ENCODE measurements around the gene KLHL41.

The KLHL41 gene

DNA sequence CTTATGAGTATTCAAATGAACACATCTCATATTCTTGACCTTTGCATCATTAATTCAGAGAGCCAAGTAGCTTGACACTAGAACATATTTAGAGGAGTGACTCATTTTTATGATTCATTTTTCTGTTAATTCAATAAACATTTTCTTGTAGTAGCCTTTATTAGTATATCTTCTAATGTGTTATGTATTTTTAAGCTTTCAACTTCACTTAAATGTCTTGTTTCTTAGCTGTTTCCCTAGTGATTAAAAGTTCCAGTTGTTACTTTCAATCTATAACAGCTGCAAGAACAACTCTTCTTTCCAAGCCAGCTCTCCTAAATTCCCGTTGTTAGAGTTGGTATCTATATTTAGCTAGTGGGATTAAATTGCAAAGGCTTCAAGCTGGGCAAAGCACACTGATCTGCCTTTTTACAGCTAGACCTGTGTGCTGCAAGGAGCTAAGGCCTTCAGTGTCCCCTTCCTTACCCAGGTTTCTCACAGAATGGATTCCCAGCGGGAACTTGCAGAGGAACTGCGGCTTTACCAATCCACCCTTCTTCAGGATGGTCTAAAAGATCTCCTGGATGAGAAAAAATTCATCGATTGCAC is at the start of gene KLHL41:
Gene KLHL41 (plus strand): TSS at position 405 of the 588 bp plus-strand sequence. CDS start 77 bp downstream, at position 482.
- in situ Hi-C loops (cut with MboI; ENCODE audit: low sequenced_read_pairs), result no loop called here

DNA sequence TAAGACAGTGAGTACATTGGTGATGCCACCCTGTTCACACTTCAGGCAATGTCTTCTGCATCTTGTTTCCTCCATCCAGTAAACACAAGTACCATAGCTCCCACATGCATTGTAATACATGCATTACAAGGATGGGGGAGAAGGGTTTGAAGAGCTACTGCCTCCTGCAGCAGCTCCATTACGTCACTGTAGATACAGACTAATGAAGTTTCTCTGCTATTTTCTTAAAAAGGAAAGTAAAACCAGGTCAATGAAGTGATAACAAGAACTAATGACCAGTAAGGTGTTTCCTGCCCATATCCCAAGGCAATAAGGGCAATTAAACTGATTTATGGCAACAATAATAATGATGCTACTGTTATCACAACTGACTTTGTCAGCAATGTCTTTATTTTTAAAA is 48.4 kb upstream of the KLHL41 start:
- in situ Hi-C loops (cut with MboI; ENCODE audit: low sequenced_read_pairs), result no loop called here

GRCh38 chr2:169462896-169463695 is 46.4 kb upstream of the KLHL41 start:
- in situ Hi-C loops (cut with MboI; ENCODE audit: low sequenced_read_pairs), result no loop called here

- in situ Hi-C loops (cut with MboI; ENCODE audit: low sequenced_read_pairs), result no loop called here
Measured at GRCh38 chr2:169464466-169464865, 45.0 kb upstream of the KLHL41 start.

- in situ Hi-C loops (cut with MboI; ENCODE audit: low sequenced_read_pairs), result no loop called here
Measured at GRCh38 chr2:169464882-169465281, 44.6 kb upstream of the KLHL41 start.

GRCh38 chr2:169468841-169469240 is 40.7 kb upstream of the KLHL41 start:
- in situ Hi-C loops (cut with MboI; ENCODE audit: low sequenced_read_pairs), result no loop called here

DNA sequence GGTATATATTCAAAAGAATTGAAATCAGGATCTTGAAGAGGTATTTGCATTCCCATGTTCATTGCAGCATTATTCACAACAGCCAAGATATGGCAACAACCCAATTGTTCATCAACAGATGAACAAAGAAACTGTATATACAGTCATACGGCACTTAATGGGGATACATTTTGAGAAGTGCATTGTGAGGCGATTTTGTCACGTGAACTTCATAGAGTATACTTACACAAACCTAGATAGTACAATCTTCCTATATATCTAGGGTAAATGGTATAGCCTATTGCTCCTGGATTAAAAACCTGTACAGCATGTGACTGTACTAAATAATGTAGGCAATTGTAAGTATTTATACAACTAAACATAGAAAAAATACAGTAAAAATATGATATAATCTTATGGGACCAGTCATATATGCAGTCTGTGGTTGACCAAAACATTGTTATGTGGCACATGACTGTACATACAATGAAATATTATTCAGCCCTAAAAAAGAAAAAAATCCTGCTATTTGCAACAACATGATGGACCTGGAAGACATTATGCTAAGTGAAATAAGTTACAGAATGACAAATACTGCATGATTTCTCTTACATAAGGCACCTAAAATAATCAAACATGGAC is 39.4 kb upstream of the KLHL41 start:
- in situ Hi-C loops (cut with MboI; ENCODE audit: low sequenced_read_pairs), result no loop called here

- in situ Hi-C loops (cut with MboI; ENCODE audit: low sequenced_read_pairs), result no loop called here
Measured at GRCh38 chr2:169472249-169472648, 37.3 kb upstream of the KLHL41 start.

DNA sequence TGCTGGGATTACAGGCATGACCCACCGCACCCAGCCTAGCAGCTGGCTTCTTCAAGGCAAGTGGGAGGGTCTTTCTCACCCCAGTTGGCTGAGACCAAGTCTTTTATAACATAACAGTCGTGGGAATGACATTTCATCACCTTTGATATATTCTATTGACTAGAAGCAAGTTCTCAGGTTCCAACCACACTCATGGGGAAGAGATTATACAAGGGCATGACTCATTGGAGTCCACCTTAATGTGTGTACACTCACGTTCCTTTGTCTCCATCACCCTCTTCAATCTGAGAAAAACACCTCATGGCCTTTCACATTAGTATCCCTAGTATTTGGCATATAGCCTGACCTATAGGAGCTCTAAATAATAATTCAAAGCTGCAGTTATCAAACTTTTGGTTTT is 33.0 kb upstream of the KLHL41 start:
- in situ Hi-C loops (cut with MboI; ENCODE audit: low sequenced_read_pairs), result no loop called here

DNA sequence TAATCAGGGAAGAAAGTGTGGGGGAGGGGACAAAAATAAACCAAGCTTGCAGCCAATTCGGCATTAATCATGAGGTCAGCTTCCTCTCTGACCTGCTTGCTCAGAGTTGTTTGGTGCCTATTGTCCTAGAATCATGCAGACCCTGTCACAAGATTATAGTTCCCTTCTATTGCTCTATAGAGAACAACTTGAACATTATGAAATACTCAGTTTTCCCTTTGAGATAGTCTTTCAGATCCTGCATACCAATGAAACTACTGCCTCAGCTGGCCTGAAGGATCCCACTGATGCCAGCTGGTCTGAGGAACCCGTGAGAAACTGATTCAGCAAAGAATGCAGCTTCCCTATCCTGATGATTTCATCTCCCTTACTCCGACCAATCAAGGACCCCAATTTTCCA is 31.2 kb upstream of the KLHL41 start:
- in situ Hi-C loops (cut with MboI; ENCODE audit: low sequenced_read_pairs), result no loop called here

DNA sequence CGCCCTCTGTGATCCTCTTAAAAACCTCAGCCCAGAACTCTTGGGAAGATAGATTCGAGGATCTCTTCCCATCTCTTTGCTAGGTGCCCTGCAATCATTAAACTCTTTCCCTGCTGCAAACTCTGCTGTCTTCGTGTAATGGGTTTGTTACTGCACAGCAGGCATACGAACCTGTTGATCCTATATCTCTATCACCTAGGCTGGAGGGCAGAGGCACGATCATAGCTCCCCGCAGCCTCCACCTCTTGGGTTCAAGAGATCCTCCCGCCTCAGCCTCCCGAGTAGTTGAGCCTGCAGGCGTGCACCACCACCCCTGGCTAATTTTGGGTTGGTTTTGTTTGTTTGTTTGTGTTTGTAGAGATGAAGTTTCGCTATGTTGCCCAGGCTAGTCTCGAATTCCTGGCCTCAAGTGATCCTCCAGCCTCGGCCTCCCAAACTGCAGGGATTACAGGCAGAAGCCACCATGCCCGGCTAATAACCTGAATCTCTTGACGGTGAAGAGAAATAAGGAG is 30.7 kb upstream of the KLHL41 start:
- in situ Hi-C loops (cut with MboI; ENCODE audit: low sequenced_read_pairs), result no loop called here

- in situ Hi-C loops (cut with MboI; ENCODE audit: low sequenced_read_pairs), result no loop called here
Measured at GRCh38 chr2:169479257-169480078, 30.0 kb upstream of the KLHL41 start, which contains the start of gene BBS5. TSS of gene BBS5 (plus strand) at chr2:169479494. CDS start at chr2:169479554, 60 bp downstream.

DNA sequence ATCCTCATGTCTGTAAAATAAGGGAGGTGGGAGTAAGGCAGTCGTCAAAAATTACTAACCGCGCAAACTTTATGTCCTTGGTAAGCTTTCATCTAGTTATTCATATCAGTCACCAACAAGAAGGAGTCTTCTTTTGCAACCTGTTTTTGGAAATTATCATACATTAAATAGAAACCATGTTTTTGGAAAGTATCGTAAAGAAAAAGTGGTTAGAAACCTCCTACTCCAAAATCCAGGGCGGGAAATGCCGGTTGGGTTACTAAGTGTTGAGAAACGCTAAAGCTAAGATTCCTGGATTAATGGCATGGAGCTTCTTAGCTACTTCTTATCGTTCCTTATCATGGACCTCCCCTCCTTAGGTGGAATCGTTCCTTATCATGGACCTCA is 29.4 kb upstream of the KLHL41 start:
- in situ Hi-C loops (cut with MboI; ENCODE audit: low sequenced_read_pairs), result no loop called here

DNA sequence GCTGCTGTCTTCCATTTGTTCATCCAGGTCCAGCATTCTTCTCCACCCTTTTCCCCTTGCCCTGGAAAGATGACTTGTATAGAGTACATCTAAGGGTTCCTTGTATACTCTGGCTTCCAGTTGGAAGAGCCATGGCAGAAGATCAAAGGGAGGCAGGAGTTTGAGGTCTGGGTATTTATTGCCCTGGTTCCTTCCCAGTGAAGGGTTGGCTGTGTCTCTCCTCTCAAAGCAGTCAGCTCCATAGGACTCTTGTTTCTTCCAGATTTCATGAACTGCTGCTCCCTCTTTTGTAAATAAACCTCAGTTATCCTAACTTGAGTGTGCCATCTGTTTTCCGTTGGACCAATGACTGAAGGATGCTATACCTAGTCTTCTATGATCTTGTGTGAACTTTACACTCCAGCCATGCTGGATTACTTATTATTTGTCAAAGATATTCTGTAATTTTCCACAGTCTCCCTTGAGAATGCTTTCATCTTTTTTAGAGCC is 23.8 kb upstream of the KLHL41 start:
- in situ Hi-C loops (cut with MboI; ENCODE audit: low sequenced_read_pairs), result no loop called here

DNA sequence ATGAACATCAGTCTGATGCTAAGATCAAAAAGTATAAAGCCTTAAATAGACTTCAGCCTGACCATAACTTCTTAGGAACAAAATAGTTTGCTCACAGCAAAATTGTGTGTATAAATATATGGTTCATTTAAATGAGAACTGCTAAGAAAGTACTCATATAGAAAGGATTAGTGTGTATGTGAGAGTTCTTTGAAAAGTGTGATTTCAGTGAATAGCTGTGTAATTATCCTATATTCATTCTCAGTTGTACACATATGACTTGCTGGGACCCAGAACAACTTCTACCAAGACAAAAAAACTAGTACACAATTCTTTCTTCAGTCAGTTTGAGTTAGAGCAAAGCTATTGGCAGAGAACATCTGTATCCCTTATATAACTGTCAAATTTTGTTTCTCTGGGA is 23.0 kb upstream of the KLHL41 start:
- in situ Hi-C loops (cut with MboI; ENCODE audit: low sequenced_read_pairs), result no loop called here

DNA sequence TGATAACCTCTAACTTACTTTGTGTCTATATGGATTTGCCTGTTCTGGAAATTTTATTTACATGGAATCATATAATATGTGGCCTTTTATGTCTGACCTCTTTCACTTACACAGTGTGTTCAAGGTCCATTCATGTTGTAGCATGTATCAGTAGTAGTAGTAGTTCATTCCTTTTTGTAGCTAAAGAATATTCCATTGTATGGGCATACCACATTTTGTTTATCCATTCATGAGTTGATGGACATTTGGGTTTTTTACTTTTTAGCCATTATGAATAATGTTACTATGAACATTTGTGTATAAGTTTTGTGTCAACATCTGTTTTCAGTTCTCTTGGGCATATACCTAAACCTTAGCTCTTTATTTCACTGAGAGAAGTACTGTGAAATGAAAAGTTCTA is 18.7 kb upstream of the KLHL41 start:
- in situ Hi-C loops (cut with MboI; ENCODE audit: low sequenced_read_pairs), result no loop called here

DNA sequence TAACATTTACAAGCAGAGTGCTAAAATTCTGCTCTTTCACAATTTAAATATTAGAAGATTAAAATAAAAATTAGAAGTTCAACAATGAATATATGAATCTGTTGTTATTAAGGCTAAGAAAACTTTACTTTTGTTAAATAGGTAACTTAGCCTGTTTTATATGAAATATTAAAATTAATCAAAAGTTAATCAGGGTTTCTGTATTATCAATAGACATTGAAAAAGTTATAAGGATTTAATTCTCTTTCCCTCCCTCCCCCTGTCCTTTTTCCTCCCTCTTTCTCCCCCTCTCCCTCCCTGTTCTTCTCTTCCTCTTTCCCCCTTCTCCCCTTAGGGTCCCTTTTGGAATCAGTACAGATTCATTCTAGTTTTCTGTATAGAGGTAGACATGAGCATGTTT is 18.1 kb upstream of the KLHL41 start:
- in situ Hi-C loops (cut with MboI; ENCODE audit: low sequenced_read_pairs), result no loop called here

DNA sequence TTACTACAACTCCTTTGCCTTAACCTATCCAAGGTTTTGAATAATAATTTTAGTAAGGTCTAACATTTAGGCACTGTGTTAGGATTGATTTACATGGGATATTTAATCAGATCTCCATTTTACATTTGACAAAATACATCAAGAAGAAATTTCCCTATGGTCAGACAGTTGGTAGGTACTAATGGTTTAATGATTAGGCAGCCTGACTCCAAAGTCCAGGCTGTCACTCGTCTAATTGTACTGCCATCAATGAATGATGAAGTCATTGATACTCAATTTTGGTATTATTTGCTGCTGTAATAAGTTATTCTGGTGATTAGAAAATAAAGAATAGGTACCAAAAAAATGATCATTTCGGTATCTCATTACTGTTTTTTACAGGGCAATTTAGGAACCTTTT is 16.1 kb upstream of the KLHL41 start:
- in situ Hi-C loops (cut with MboI; ENCODE audit: low sequenced_read_pairs), result no loop called here

DNA sequence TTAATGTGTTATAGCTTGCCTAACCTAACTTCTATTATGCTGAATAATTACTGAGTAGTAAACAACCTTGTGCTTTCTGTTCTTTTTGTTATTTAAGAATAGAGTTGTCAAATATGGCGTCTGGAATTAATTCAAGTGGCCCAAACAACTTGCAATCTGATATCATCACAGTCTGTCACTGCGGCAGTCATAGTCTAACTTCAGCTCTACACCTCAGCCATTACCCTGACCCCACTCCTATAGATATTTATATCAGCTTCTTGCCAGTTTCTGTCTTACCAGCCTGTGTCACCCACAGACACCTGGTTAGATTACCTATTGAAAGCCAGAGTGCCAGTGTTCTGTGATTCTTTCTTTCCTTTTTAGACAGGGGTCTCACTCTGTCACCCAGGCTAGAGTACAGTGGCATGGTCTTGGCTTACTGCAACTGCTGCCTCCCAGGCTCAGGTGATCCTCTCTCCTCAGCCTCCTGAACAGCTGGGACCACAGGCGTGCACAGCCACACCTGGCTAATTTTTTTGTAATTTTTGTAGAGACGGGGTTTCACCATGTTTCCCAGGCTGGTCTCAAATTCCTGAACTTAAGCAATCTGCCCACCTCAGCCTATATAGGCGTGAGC is 14.1 kb upstream of the KLHL41 start:
- in situ Hi-C loops (cut with MboI; ENCODE audit: low sequenced_read_pairs), result no loop called here

DNA sequence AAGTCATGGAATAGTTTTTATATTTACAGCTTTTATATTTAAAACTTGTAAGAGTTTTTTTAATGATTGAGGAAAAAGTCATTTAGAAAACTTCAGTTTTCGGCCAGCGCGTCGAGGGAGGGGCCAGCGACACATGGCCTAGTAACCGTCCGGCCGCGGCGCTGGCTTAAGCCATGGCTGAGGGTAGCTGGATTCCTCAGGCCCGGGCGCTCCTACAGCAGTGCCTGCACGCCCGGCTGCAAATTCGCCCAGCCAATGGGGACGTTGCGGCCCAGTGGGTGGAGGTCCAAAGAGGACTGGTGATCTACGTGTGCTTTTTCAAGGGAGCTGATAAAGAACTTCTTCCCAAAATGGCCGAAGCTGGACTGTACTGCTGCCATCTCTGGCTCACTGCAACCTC is 4.9 kb upstream of the KLHL41 start:
- in situ Hi-C loops (cut with MboI; ENCODE audit: low sequenced_read_pairs), result no loop called here
